Esophagus muscularis mucosa (tissue), 3 donors: ENCODE measurements around the gene DDX17.

ENCODE experiments used
- CTCF ChIP-seq, 3 experiments: fragments of 200-600 bp in 2 of 3; fragments of 450-650 bp in 1 of 3; sonication (generic) in 2 of 3; IDR thresholded peaks; one replicate each; pipeline ENCODE4 v1.5.1; 2017 to 2019; ENCODE audit warnings: antibody characterized with exemption in 3 of 3, mild to moderate bottlenecking in 2 of 3, moderate library complexity in 1 of 3
- POLR2A ChIP-seq: fragments of 450-650 bp; IDR thresholded peaks from one replicate; pipeline ENCODE4 v1.6.1; 2017; ENCODE audit warnings: antibody characterized with exemption, moderate library complexity, mild to moderate bottlenecking, low read depth

- no peak for TF ChIP-seq POLR2A
- TF ChIP-seq CTCF (IDR thresholded peaks at IDR 0.05): no peak
Observed at GRCh38 chr22:38456272-38456835, 49.8 kb downstream of the DDX17 start.
